CD4-positive, alpha-beta T cell treated with Interleukin-10 for 1 hour (primary cell): ENCODE data around the gene PFKFB2.

Source experiments
- DNase-seq: peaks from one replicate; pipeline ENCODE4 v3.0.0-alpha.2; 2020

PFKFB2 gene

DNA sequence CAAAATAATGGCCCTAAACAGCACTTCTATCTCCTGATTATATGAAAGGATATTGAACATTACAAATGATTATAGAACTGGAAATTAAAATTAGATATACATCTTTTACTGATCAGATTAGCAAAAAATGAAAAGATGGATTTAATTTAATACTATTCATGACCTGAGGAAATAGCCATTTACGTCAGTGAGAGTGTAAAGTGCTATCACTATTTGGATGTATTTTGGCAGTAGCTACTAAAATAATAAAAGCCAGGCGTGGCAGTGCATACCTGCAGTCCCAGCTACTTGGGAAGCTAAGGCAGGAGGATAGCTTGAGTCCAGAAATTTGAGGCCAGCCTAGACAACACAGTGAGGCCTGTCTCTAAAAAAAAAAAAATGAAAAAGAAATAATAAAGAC, 40.9 kb downstream of the PFKFB2 start:
- no peak for DNase-seq

DNA sequence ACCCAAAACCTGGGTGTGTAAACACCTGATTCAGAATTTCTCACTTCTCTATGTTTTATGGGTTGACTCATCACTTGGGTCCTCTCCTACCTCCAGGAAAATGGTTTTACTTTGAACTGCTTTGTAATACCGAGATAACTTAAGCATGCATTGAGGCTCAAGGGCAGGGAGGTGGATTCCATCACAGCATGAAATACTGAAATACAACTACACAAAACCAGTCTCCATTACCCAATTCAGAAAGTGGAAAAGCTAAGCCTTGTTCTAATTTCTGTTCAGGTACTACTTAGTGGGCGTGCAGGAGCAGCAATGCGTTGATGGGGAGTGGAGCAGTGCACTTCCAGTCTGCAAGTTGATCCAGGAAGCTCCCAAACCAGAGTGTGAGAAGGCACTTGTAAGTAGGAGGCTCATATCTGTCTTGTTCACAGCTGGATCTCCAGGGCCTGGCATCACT, 44.8 kb downstream of the PFKFB2 start:
- no peak for DNase-seq

DNA sequence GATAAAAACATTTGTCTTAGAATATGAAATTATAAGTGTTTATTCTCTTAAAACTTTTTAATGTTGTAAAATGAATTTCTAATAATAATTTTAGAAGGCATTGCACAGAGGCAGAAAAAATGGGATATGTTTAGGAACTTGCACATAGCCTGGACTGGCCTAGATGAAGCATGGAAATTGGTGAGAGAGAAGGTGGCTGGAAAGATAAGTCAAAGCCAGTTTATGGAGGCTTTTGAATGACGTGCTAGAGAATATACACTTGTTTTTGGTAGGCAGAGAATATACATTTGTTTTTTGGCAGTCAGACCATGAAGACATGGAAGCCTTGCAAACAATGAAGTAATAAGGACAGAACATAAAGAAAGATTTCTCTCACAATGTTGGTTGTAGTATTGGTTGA, 48.6 kb downstream of the PFKFB2 start:
- DNase-seq, result no peak

DNA sequence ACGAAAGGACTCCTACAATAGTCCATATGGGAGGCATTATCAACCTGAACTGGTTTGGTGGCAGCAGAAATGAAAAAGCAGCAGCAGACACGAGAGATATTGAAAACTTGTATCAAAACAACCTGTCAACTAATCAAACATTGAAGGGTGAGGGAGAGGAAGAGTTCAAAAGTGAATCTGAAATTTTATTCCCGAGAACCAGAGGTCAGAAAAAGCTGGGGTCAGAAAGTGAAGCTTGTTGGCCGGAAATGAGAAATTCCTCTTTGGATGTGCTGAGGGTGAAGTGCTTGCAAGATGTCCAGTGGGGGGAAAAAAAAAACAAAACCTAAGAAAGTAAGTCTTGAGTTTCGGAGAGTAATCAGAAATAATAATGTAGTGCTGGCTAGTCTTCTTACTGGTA, 49.1 kb downstream of the PFKFB2 start:
- no peak for DNase-seq

DNA sequence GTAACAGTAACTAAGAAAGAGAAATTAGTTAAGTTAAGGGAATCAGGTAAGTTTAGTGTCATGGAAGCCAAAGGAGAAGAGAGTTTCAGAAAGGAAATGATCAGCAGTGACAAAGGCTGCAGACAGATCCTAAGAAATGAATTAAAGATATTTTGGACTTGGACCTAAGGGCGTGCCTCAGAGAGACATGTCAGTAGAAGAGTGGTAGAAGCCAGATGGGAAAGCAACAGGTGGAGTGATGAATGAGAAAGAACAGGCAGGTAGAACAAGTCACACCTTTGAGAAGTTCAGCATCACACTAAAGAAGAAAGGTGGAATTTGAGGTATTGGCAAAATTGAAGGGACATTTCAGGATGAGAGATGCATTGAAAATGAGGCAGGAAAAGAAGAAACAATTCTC, 49.6 kb downstream of the PFKFB2 start:
- DNase-seq, result no peak

DNA sequence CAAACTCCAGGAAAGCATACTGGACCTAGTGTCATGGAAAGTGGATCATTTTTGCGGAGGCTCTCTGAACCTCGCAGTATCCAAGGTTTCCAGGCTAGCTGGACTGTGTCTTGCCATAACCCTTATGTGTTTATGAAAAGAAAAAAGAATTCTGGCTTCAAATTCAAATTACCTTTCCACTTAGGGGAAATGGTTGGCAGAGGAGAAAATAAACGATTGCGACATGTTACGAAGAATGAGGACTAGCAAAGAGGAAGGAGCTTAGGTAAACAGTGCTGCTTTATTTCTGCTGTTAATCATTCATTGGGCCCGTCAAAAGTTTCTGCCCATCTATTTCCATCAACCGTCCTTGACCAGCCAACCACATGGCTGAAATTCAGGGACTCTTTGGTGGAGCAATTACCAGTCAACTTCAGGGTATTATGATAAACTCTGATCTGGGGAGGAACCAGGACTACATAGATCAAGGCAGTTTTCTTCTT, 50.9 kb downstream of the PFKFB2 start, which contains the start of gene C4BPA:
Gene C4BPA (plus strand): TSS at position 342 of the 482 bp plus-strand sequence. CDS start 8,793 bp downstream, outside the sequence.
- DNase-seq, result no peak

DNA sequence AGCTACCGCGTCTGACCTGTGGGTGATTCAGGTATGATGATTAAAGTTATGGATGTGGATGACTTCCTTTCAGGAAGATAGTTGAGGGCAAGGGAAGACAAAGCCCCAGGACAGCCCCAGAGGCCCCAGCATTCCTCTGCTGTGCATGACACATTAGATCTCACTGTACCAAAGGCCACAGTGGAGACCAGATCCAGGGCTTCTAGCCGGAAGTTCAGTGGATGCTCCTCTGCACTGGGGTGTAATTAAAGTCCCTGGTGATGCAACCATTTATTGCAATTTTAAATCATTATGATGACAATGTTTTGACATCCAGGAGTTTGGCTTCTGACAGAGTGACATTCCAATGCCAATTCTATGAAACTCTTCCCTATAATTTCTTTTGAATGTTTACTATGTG, 55.9 kb downstream of the PFKFB2 start:
- no peak for DNase-seq

DNA sequence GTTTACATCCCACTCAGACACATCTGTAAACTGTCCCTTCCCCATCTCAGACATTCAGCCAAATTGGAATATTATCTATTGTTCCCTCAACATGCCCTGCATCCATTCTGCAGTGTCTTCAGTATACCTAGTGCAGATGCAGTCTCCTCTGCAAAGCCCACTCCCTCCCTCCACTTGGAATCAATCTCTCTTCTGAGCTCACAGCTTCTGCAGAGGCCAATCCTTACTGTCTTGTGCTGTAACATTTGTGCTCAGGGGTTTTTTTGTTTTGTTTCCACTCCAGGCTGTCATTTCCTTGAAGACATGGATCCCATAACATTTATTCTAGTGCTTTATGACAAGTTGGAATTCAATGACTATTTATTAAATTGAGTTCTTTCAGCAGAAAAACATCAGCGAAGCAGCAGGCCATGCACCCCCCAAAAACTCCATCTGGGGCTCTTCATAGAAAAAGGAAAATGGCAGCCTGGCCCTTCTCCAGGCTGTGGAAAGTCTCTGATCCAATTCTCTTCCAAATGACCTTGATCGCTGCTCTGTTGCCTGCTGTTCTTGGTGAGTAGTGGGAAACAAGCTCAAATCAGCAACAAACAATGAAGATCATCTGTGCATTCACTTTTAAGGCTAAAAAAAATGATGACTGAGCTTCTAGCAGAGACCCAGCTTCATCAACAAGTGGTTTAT, 59.7 kb downstream of the PFKFB2 start:
- no peak for DNase-seq

DNA sequence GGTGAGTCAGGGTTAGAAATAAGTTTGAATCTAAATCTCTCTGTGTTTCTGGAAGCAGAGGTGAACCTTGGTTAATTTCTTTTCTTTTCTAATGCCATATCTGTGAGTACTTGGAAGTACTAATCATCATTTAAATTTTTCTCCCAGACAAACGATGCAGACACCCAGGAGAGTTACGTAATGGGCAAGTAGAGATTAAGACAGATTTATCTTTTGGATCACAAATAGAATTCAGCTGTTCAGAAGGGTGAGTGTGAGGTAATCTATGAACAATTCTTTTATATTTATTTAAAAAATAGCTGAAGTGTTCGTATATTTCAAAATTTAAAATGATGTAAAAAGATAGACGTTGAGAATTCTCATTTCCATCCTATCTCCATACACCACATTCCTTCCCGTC, 62.2 kb downstream of the PFKFB2 start:
- DNase-seq, result no peak

DNA sequence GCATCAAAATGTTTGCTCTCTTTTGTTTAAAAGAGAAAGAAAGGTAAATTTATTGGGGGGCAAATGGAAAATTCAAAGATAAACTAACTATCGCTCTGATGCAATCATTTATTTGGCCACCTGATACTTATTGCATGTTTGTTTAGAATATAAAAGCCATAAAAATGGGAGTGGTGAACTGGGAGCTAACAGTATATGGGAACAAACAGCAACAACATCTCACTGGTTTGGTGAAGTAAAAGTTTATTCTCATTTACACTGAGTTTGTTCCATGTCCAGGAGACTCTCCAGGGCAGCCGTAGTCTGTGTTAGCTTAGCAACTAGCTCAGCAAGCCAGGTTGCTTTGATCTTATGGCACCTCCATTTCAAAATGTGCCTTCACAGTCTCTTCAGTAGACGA, 71.3 kb downstream of the PFKFB2 start:
- no peak for DNase-seq

DNA sequence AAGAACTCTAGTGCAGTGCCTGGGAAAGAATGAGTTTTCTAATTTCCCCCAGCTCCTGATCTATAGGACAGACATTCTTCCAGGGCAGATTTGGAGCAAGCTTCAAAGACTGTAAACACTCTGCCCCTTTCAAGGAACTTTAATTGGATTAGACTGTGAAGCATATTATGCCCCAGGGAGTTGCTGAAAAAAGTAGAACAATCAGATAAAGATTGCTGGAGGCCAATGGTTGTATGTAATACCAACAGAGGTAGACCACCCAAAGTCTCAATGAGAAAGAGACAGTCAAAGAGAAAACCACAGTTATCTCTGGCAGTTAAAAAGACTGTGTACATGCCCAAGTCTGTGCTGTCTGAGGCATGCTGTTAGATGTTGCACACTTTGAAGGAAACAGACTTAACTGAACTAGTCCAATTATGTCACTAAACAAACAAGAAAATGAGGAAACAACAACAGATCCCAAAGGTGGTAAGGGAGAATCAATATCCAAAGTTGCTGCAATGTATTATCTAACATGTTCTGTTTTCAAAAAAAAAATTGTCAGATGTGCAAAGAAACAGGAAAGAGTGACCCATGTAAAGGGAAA, 75.4 kb downstream of the PFKFB2 start:
- DNase-seq, result no peak

DNA sequence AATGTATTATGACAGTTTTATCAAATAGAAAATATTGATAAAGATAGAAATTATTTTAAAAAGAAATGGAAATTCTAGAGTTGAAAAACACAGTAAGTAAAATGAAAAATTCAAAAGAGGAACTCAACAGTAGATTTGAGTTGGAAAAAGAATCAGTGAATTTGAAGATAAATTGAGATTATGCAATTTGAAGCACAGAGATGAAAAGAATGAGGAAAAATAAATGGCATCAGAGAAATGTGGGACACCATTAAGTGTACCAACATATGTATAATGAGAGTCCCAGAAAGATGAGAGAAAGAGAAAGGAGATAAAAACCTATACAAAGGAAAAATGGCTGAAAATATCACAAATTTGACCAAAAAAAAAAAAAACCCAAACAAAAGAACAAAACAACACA, 76.0 kb downstream of the PFKFB2 start:
- no peak for DNase-seq
